Activated CD4-positive, alpha-beta T cell treated with anti-CD3 and anti-CD28 coated beads, Interleukin-10, Interleukin-2, amounts not matched to agents 100 ng/mL and 50 ng/mL, durations not matched to agents 16 hours and 8 hours (primary cell): ENCODE data around the gene NF1.
"Not testable (repeated sequence)": the region's sequence is repeated elsewhere in the genome, so short reads cannot be mapped to it uniquely, and the experiment has no call there.

Source experiments
- DNase-seq: peaks from one replicate; pipeline ENCODE4 v3.0.0-alpha.2; 2020

The NF1 gene

DNA sequence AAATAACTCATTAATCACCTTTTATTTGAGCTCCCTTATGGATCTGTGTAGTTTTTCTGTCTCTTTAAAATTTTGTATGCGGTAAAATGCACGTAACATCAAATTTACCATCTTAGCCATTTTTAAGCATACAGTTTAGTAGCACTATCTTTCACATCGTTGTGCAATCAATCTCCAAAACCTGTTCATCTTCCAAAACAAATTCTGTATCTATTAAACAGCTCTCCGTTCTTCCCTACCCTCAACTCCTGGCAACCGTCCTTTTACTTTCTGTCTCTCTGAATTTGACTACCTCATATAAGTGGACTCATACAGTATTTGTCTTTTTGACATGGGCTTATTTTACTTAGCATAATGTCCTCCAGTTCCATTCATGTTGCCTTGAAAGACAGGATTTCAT is 100.5 kb downstream of the NF1 start:
- DNase-seq, result no peak

GRCh38 chr17:31198026-31198425 is 103.2 kb downstream of the NF1 start:
- no peak for DNase-seq

GRCh38 chr17:31198666-31199065 is 103.9 kb downstream of the NF1 start:
- DNase-seq, result not testable (repeated sequence)

- DNase-seq, result no peak
Observed at GRCh38 chr17:31200287-31200686, 105.5 kb downstream of the NF1 start.

GRCh38 chr17:31202968-31203367 is 108.2 kb downstream of the NF1 start:
- DNase-seq, result no peak

DNA sequence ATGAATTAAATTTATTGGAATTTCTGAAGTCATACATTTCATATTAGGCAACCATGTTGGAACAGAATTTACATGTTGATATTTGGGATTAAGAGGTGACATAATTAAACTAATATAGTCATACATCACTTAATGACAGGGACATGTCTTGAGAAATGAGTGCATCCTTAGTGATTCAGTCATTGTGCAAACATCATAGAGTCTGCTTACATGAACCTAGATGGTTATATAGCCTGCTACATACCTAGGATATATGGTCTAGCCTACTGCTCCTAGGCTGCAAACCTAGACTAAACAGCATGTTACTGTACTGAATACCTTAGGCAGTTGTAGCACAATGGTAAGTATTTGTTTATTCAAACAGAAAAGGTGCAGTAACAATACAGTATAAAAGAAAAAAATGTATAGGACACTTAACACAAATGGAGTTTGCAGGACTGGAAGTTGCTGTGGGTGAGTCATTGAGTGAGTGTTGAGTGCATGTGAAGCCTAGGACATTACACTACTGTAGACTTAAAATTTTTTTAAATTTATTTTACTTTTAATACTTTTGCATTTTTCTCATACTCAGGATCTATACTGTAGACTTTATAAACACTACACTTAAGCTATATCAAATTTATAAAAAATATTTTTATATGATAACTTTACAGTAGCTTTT is 116.7 kb downstream of the NF1 start:
- DNase-seq, result no peak

- DNase-seq, result peak; percentile 36
Observed at GRCh38 chr17:31216031-31216751, 121.4 kb downstream of the NF1 start.

DNA sequence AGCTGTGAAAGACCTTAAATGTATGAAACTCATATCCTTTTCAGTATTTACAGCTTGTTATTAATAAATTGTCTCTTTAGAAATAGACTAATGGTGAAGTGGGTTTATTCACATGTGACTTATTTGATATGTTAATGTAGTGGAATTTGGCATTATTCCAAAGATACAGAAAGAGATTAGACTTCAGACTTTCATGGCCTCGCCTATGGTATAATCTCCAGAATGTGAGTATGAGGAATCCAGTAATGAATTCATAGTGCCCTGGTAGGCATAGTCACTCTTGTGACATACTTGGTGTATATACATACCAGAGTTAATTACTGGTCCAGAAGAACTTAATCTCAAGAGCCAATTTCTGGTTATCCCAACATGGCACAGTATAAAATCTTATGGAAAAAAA is 129.6 kb downstream of the NF1 start:
- DNase-seq, result no peak

DNA sequence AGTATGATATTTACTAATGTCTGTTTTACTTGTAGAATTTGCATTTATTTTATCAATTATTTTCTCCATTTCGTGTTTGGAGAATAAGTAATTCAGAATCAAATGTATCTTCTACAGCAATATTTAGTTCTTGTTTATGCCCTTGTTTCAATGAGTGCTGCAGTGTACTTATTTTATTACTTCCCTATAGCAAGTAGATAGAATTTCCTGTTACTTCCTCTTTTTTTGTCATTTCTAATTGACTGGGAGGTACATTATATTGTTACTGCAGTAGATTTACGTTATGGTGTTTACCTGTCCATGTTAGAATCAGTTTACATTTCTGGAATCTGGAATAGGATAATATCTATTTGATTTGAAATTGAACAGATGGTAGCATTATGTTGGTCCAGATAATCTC is 131.1 kb downstream of the NF1 start:
- no peak for DNase-seq

DNA sequence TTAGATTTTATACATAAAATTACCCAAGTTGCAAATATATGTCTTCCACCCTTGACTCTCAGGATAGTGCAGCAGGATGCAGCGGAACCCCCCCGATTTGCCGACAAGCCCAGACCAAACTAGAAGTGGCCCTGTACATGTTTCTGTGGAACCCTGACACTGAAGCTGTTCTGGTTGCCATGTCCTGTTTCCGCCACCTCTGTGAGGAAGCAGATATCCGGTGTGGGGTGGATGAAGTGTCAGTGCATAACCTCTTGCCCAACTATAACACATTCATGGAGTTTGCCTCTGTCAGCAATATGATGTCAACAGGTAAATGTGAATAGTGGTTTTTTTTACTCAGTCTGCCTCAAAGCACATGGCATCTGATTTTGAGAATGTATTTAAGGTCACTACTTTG is 131.6 kb downstream of the NF1 start:
- DNase-seq, result peak; percentile 19

- no peak for DNase-seq
Observed at GRCh38 chr17:31226950-31227349, 132.2 kb downstream of the NF1 start.

- no peak for DNase-seq
Observed at GRCh38 chr17:31231852-31232251, 137.1 kb downstream of the NF1 start.

DNA sequence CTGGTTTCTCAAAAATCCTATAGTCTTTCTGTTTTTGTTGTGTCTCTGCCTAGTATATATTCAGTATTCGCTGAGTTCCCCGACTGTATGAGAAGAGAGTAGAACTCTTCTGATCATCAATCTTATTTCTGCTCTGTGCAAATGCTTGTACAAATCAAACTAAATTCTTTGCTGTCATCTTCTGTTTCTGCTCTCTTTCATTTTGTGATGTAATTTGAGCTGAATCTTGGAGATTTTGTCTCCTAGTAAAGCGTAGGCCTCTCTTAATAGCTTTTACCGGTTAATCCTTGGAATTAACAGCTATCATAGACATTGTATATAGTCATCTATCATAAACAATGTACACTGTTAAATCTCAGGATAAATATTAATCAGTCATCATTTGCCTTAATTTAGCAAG is 140.3 kb downstream of the NF1 start:
- no peak for DNase-seq

DNA sequence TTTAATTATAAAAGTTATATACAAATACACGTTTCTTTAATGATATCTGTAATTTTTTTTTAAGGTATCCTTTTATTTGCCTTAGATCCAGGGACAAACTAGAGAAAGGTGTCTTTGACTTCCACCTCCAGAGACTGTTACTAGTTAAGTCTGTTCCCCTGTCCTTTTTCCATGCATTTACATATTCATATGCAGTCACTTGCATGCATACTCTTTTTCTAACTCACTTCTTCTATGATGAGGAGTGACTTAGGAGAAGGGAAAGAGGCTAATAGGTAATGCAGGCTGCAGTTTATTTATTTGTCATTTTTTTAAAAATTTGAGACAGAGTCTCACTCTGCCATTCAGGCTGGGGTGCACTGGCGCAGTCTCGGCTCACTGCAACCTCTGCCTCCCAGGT is 141.4 kb downstream of the NF1 start:
- no peak for DNase-seq

- DNase-seq, result no peak
Observed at GRCh38 chr17:31236712-31237111, 141.9 kb downstream of the NF1 start.

DNA sequence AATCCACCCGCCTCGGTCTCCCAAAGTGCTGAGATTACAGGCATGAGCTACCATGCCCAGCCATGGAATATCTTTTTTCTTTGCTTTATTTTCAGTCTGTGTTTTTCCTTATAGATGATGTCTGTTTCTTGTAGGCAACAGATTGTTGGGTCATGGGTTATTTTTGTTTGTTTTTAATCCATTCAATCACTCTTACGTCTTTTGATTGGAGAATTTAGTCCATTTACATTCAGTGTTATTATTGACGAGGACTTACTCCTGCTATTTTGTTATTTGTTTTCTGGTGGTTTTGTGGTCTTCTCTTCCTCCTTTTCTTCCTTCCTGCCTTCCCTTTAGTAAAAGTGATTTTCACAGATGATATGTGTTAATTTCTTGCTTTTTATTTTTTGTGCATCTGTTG is 146.3 kb downstream of the NF1 start:
- no peak for DNase-seq

DNA sequence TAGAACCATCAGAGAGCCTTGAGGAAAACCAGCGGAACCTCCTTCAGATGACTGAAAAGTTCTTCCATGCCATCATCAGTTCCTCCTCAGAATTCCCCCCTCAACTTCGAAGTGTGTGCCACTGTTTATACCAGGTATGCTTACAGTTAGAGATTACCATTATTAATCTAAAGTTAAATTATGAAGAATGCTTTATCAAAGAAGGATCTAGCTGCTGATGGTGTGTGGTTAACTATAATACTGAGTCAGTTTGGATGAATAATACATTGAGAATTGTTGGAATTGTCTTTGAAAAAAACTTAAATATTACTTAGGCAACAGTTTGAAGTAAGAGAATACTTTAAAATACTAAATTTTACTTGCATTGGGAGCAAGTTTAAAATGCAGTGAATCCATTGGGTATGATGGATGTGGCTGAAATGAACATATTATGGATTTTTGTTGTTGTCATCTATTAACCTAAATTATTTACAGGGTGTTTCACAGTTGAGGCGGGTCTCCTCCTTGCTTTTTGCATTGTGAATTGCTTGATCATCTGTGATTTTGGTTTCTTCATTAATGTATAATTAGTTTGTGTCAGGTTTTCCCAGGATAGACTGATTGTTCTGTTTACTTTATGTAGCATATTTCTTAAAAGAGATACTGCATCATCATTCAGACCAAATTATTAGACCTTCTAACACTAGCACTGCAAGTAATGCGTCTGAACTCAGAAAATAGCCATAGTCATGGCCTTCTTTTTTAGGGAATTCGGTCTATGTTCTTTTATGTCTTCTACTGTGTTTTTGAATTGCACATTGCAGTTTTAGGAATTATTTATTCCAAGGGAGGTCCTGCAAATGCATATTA is 154.4 kb downstream of the NF1 start:
- no peak for DNase-seq

DNA sequence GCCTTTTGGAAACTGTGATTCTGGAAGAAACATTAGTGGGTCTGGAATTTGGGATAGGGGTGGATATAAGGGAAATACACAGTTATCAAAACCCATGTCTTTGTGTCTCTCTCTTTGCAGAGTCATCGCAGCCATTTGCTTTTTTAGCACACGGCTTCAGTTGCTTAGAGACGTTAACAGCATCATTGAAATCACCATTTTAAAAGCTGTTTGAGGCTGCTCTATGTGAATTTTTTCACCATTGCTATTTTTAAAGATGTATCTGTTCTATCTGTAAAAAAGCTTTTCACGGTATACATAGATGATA is 155.0 kb downstream of the NF1 start:
- no peak for DNase-seq

GRCh38 chr17:31250229-31250628 is 155.5 kb downstream of the NF1 start:
- no peak for DNase-seq

DNA sequence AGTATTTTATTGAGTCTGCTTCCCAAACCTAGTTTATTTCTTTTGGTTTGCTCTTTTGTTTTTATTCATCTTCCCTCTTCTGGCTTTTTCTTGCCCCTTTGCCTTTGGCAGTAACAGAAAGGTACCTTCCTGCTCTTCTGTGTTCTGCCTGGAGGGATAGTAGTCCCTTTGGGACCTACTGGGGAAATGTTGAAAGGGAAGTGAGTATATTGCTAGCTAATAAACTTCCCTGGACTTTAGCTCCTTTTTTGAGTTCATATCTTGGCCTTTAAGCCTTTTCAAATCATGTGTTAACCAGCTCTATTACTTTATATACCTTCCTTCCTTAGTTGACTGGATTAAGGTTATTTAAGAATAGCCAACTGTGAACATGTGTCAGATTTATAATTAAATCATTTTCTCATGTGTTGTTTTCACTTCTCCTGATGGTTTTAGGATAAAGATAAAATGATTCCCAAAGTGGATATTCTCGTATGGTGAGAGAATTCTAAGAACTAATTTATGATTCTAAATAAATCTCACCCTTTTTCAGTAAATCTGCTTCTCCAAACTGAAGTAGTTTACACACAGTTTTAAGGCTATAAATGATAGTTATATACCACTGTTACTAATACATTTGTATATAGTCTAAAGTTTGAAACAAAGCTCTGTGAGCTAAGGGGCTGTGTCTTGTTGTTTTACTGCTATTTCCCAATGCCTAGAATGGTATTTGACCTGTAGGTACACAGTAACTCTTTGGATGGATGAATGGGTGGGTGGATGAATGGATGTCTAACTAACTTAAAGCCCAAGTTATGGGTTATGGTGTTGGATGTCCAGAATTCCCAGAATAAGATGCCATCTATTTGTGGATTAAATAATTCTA is 156.6 kb downstream of the NF1 start:
- no peak for DNase-seq

- DNase-seq, result no peak
Observed at GRCh38 chr17:31251970-31252328, 157.2 kb downstream of the NF1 start.

GRCh38 chr17:31252741-31253140 is 158.0 kb downstream of the NF1 start:
- no peak for DNase-seq

- DNase-seq, result no peak
Observed at GRCh38 chr17:31254654-31255053, 159.9 kb downstream of the NF1 start.
